ENCODE measurements around the gene UPF3A. TPM values are rescaled to one million over a fixed set of nuclear protein-coding genes. Genes with fewer than 3 reads are reported as not detected.

The UPF3A gene
- total and polyA plus RNA-seq, 9 of the 15 experiments (the other 6 are each of a cell fraction or from before 2014, with no cell fraction given), result 15.6 to 76.5 (median 40.9) TPM

DNA sequence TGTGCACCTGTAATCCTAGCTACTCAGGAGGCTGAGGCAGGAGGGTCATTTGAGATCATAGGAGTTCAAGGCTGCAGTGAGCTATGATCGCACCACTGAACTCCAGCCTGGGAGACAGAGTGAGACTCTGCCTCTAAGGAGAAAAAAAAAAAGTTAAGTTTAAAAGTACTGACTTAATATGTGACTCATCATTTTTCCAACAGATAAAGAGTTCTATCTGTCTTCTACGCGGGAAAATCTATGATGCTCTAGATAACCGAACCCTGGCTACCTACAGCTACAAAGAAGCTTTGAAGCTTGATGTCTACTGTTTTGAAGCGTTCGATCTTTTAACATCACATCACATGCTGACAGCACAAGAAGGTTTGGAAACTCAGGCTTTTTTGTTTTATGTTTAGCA lies 39.5 kb upstream of the UPF3A start (continued):
- TF ChIP-seq JUND (IDR thresholded peaks at IDR 0.05; ENCODE audit: borderline replicate concordance, low read depth, low read length) (peak; percentile 31; the same call in 1 of the 2 replicates), JUND (tag; IDR thresholded peaks at IDR 0.05; ENCODE audit: borderline replicate concordance, low read depth, low read length) (no peak), COPS2 (conservative IDR thresholded peaks at IDR 0.05) (no peak), HDAC6 (IDR thresholded peaks at IDR 0.05; ENCODE audit: low read depth, low read length) (no peak), NELFE (IDR thresholded peaks at IDR 0.05; ENCODE audit: insufficient read depth, insufficient read length) (no peak), NFE2 (IDR thresholded peaks at IDR 0.05; ENCODE audit: low read depth) (peak; percentile 60), MYNN (IDR thresholded peaks at IDR 0.05) (no peak), MYNN (CRISPR knock-in tag; IDR thresholded peaks at IDR 0.05) (no peak), NR2F6 (CRISPR knock-in tag; IDR thresholded peaks at IDR 0.05) (no peak), ZNF707 (CRISPR knock-in tag; conservative IDR thresholded peaks at IDR 0.05) (no peak), MEF2A (IDR thresholded peaks at IDR 0.05; ENCODE audit: control insufficient read depth, low read depth, low read length) (no peak), SNIP1 (IDR thresholded peaks at IDR 0.05; ENCODE audit: low read depth) (no peak), ZNF316 (IDR thresholded peaks at IDR 0.05) (peak; percentile 68), ZNF551 (CRISPR knock-in tag; IDR thresholded peaks at IDR 0.05) (no peak), ZNF23 (CRISPR knock-in tag; IDR thresholded peaks at IDR 0.05) (no peak), BMI1 (IDR thresholded peaks at IDR 0.05; ENCODE audit: low read length) (no peak)

DNA sequence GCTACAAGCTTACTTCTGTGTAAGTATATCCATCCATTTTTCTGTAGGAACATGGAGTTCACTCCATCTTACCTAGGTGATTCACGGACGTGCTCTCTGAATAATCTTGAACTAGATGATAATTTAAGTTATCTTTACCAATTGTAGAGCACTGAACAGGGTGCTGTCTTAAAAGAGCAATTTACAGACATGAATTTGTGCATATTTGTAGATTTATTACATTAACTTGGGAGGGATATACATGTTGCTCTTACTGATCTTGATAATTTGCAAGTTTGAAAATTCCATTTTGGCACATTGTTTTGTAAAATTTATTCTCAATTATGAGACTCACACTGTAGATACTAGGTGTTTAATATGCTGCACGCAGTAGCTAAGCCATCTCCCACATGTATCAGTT lies 37.4 kb upstream of the UPF3A start:
- no peaks in the 10 kb centered on the region for H3K9me3 ChIP-seq (replicated peaks; ENCODE audit: control insufficient read depth, insufficient read depth, low read depth, low read length)
- BruUV-seq (replicated peaks), result no TSS peak
- no peak for ATAC-seq
- peaks cover 96% of the 10 kb centered on the region for H3K36me3 ChIP-seq (ENCODE audit: control insufficient read depth, insufficient read depth, low read length)
- ChIA-PET CTCF (ENCODE audit: low intra/inter-chr PET ratio) (no interaction called here), POLR2A (no interaction called here)
- H3K27ac ChIP-seq (ENCODE audit: extremely low read depth, low read depth, low read length), result no peak overlapping the region
- no peak for DNase-seq (ENCODE audit: extremely low read depth in 1 of 4, low spot score in 3 of 4)
- no peaks in the 10 kb centered on the region for H4K20me1 ChIP-seq (replicated peaks; ENCODE audit: control insufficient read depth, insufficient read depth, low read length)
- WGBS (ENCODE audit: insufficient coverage, low coverage, missing lambda C conversion rate), result 100% methylated on average over 3 of the region's 3 CpGs
- peaks cover 0 to 8% of the 10 kb centered on the region in 2 experiments; a peak in 2 of 5 replicates for H3K4me1 ChIP-seq (replicated peaks in 1 of 2; ENCODE audit: control insufficient read depth in 2 of 2, insufficient read depth in 2 of 2, low read length in 2 of 2)
- H3K79me2 ChIP-seq (ENCODE audit: control insufficient read depth, insufficient read depth, low read length), result 0 out of 3 replicates have a peak, but pooled peaks cover 5% of the 10 kb centered on the region
- FAIRE-seq, result no peak
- H3K4me3 ChIP-seq, result no peak overlapping the region
- no peaks in the 10 kb centered on the region for H3K9me1 ChIP-seq (ENCODE audit: control insufficient read depth, insufficient read depth, low read length)
- H3K4me2 ChIP-seq (ENCODE audit: insufficient read depth, low read length), result no peak overlapping the region
- intact Hi-C loops (cut with micrococcal nuclease) (no loop called here), in situ Hi-C loops (cut with MboI) (no loop called here)
- no peak overlapping the region for H3K9ac ChIP-seq (ENCODE audit: insufficient read depth in 1 of 2, low read depth in 2 of 2, low read length in 2 of 2)
- no peaks in the 10 kb centered on the region for H3K27me3 ChIP-seq (ENCODE audit: control insufficient read depth in 2 of 2, insufficient read depth in 2 of 2, low read length in 2 of 2)
- no peak overlapping the region for H2AFZ ChIP-seq (ENCODE audit: low read depth, low read length)
- TF ChIP-seq CBX3 (IDR thresholded peaks at IDR 0.05; ENCODE audit: borderline replicate concordance in 1 of 2, low read length in 2 of 2), result no peak
- TF ChIP-seq, protein P1, sequence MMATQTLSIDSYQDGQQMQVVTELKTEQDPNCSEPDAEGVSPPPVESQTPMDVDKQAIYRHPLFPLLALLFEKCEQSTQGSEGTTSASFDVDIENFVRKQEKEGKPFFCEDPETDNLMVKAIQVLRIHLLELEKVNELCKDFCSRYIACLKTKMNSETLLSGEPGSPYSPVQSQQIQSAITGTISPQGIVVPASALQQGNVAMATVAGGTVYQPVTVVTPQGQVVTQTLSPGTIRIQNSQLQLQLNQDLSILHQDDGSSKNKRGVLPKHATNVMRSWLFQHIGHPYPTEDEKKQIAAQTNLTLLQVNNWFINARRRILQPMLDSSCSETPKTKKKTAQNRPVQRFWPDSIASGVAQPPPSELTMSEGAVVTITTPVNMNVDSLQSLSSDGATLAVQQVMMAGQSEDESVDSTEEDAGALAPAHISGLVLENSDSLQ (IDR thresholded peaks at IDR 0.05), result no peak

All from K562 (cell line).